ENCODE measurements around the gene C3orf20. TPM values are rescaled to one million over a fixed set of nuclear protein-coding genes. Genes with fewer than 3 reads are reported as not detected.

The C3orf20 gene
- total and polyA plus RNA-seq, 2 donors (not counting 1 experiment from before 2014, with no cell fraction given), result 0.12 to 0.34 TPM

DNA sequence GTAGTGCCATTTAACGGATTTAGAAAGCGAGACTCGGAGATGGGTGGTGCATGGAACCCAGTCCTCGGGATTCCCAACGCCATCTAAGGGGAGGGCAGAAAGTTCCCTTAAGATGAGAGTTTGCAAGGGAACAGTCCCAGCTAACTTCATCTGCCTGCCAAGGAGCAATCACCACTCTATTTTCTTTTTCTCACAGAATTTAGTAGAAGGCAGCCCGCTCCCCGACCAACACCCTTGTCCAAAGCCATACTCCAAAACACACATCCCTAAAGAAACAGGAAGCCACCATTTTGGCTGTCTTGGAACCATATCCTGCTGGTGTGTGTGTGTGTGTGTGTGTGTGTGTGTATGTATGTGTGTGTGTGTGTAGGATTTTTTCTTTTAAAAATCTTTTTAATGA lies 136.7 kb downstream of the C3orf20 start:
- no peak overlapping the region for H3K27ac Mint-ChIP-seq
- H3K9me3 Mint-ChIP-seq (ENCODE audit: insufficient read depth), result no peaks in the 10 kb centered on the region
- no peak overlapping the region for H3K4me3 ChIP-seq (ENCODE audit: control extremely low read depth in 1 of 5, extremely low read depth in 1 of 5, insufficient read depth in 1 of 5, low read depth in 2 of 5, low read length in 4 of 5)
- CTCF ChIA-PET, result no interaction called here
- intact Hi-C loops (cut with micrococcal nuclease), result no loop called here
- H3K4me1 ChIP-seq (ENCODE audit: control insufficient read depth in 2 of 2, insufficient read depth in 2 of 2, low read length in 2 of 2), result no peaks in the 10 kb centered on the region
- no peaks in the 10 kb centered on the region for H4K20me1 ChIP-seq (ENCODE audit: control insufficient read depth, insufficient read depth, low read length, poor library complexity, severe bottlenecking)
- ATAC-seq (ENCODE audit: low read depth) (no peak), DNase-seq (no peak)
- H3K27me3 Mint-ChIP-seq, result peaks cover 73% of the 10 kb centered on the region
- H3K27ac ChIP-seq (ENCODE audit: low read length in 2 of 2), result no peak overlapping the region
- no peak overlapping the region for H3K4me3 Mint-ChIP-seq
- H2AFZ ChIP-seq (ENCODE audit: insufficient read depth, low read depth, low read length, poor library complexity, severe bottlenecking), result no peak overlapping the region
- no peaks in the 10 kb centered on the region for H3K36me3 ChIP-seq (replicated peaks in 1 of 2; ENCODE audit: control extremely low read depth in 1 of 2, control insufficient read depth in 1 of 2, extremely low read depth in 1 of 2, insufficient read depth in 2 of 2, low read length in 1 of 2)
- TF ChIP-seq, protein P1, sequence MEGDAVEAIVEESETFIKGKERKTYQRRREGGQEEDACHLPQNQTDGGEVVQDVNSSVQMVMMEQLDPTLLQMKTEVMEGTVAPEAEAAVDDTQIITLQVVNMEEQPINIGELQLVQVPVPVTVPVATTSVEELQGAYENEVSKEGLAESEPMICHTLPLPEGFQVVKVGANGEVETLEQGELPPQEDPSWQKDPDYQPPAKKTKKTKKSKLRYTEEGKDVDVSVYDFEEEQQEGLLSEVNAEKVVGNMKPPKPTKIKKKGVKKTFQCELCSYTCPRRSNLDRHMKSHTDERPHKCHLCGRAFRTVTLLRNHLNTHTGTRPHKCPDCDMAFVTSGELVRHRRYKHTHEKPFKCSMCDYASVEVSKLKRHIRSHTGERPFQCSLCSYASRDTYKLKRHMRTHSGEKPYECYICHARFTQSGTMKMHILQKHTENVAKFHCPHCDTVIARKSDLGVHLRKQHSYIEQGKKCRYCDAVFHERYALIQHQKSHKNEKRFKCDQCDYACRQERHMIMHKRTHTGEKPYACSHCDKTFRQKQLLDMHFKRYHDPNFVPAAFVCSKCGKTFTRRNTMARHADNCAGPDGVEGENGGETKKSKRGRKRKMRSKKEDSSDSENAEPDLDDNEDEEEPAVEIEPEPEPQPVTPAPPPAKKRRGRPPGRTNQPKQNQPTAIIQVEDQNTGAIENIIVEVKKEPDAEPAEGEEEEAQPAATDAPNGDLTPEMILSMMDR (IDR thresholded peaks at IDR 0.05), result no peak
- no peak for TF ChIP-seq EZH2 (IDR thresholded peaks at IDR 0.05; ENCODE audit: borderline replicate concordance, insufficient read depth, low read depth, low read length, poor library complexity, severe bottlenecking)
- no peak overlapping the region for H3K4me2 ChIP-seq (replicated peaks; ENCODE audit: low read depth, low read length, poor library complexity, severe bottlenecking)
- H3K4me1 Mint-ChIP-seq, result peaks cover 8% of the 10 kb centered on the region
- H3K9me3 ChIP-seq (ENCODE audit: control extremely low read depth in 1 of 3, control insufficient read depth in 2 of 3, insufficient read depth in 1 of 3, low read length in 2 of 3), result peaks cover 0 to 3% (median 0%) of the 10 kb centered on the region in 3 donors
- POLR2A ChIA-PET, result no interaction called here
- no peaks in the 10 kb centered on the region for H3K79me2 ChIP-seq (ENCODE audit: control insufficient read depth, insufficient read depth, low read length)
- 0% methylated on average over 3 of the region's 7 CpGs for WGBS (ENCODE audit: insufficient coverage)
- H3K9ac ChIP-seq (ENCODE audit: low read length), result no peak overlapping the region
- H3K27me3 ChIP-seq (replicated peaks in 1 of 4; ENCODE audit: control extremely low read depth in 1 of 4, control insufficient read depth in 3 of 4, insufficient read depth in 4 of 4, low read length in 3 of 4), result peaks cover 0 to 38% (median 17%) of the 10 kb centered on the region in 4 experiments

DNA sequence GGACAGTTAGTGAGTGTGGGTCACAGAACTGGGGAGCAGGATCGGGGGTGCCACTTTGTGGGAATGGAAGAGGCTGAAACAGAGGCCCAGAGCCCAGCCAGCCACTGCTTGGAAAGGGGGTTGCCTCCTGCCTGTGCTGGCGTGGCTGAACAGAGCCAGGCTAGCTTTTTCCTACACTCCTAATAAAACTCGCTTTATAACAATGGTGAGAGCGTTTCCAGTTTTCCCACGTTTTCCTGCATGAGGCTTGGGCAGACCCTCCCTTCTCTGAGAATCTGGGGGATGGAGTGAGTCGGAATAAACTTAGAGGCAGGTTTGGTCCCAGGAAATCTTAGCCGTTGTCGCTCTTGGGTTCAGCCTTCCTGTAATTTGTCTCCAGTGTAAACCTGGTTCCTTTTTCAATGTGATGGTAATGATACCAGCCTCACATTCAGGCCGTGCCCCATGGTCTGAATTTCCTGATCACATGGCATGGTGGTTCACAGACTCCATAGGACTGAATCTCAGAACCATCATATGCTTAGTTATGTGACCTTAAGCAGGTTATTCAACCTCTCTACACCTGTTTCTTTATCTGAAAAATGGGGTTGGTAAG lies 137.4 kb downstream of the C3orf20 start:
- Mint-ChIP-seq H3K27ac (no peak overlapping the region), H3K4me3 (no peak overlapping the region), H3K9me3 (ENCODE audit: insufficient read depth) (no peaks in the 10 kb centered on the region), H3K27me3 (peaks cover 68% of the 10 kb centered on the region), H3K4me1 (peaks cover 6% of the 10 kb centered on the region)
- Histone ChIP-seq H3K4me3 (ENCODE audit: control extremely low read depth in 1 of 5, extremely low read depth in 1 of 5, insufficient read depth in 1 of 5, low read depth in 2 of 5, low read length in 4 of 5) (no peak overlapping the region), H2AFZ (ENCODE audit: insufficient read depth, low read depth, low read length, poor library complexity, severe bottlenecking) (no peak overlapping the region), H3K27me3 (replicated peaks in 1 of 4; ENCODE audit: control extremely low read depth in 1 of 4, control insufficient read depth in 3 of 4, insufficient read depth in 4 of 4, low read length in 3 of 4) (peaks cover 0 to 32% (median 17%) of the 10 kb centered on the region in 4 experiments), H3K4me2 (replicated peaks; ENCODE audit: low read depth, low read length, poor library complexity, severe bottlenecking) (no peak overlapping the region), H3K27ac (ENCODE audit: low read length in 2 of 2) (no peak overlapping the region), H3K9me3 (ENCODE audit: control extremely low read depth in 1 of 3, control insufficient read depth in 2 of 3, insufficient read depth in 1 of 3, low read length in 2 of 3) (peaks cover 0 to 3% (median 0%) of the 10 kb centered on the region in 3 donors), H3K36me3 (replicated peaks in 1 of 2; ENCODE audit: control extremely low read depth in 1 of 2, control insufficient read depth in 1 of 2, extremely low read depth in 1 of 2, insufficient read depth in 2 of 2, low read length in 1 of 2) (no peaks in the 10 kb centered on the region), H3K9ac (ENCODE audit: low read length) (no peak overlapping the region), H4K20me1 (ENCODE audit: control insufficient read depth, insufficient read depth, low read length, poor library complexity, severe bottlenecking) (no peaks in the 10 kb centered on the region), H3K79me2 (ENCODE audit: control insufficient read depth, insufficient read depth, low read length) (no peaks in the 10 kb centered on the region), H3K4me1 (ENCODE audit: control insufficient read depth in 2 of 2, insufficient read depth in 2 of 2, low read length in 2 of 2) (no peaks in the 10 kb centered on the region)
- intact Hi-C loops (cut with micrococcal nuclease), result no loop called here
- ChIA-PET POLR2A (no interaction called here), CTCF (no interaction called here)
- 11% methylated on average over 6 of the region's 9 CpGs for WGBS (ENCODE audit: insufficient coverage)
- no peak for ATAC-seq (ENCODE audit: low read depth)
- no peak for DNase-seq
- TF ChIP-seq, protein P1 (IDR thresholded peaks at IDR 0.05), result no peak
- TF ChIP-seq EZH2 (IDR thresholded peaks at IDR 0.05; ENCODE audit: borderline replicate concordance, insufficient read depth, low read depth, low read length, poor library complexity, severe bottlenecking), result no peak
